SK-N-SH (cell line): ENCODE measurements around the gene SFXN4. TPM values are rescaled to one million over a fixed set of nuclear protein-coding genes. Genes with fewer than 3 reads are reported as not detected.
A peak's percentile ranks its signal among the peaks of the same experiment; 100 is the strongest.

Experiments
- CTCF ChIA-PET: fragments of 300-600, 350-600 bp; formaldehyde crosslinking; extraction: SDS; loops from one replicate; lab custom pipeline; 2021; lab: Yijun Ruan, JAX
- POLR2A ChIA-PET: fragments of 350-600 bp; sonication (Branson Sonifier 250); formaldehyde crosslinking; extraction: SDS; loops from one replicate; lab custom pipeline; 2020; ENCODE audit warnings: antibody characterized with exemption, inconsistent platforms; lab: Yijun Ruan, JAX
- DNase-seq: peaks from one replicate; pipeline ENCODE4 v3.0.0; 2012
- H2AFZ ChIP-seq: fragments of 200-600 bp; sonication (generic); 2 replicates; pipeline ENCODE4 v1.8.1; 2016; ENCODE audit warnings: antibody characterized with exemption, mild to moderate bottlenecking, low read depth
- H3F3A ChIP-seq: fragments of 200-600 bp; sonication (generic); replicated peaks from 2 replicates; pipeline ENCODE3; 2016; ENCODE audit warnings: antibody characterized with exemption, mild to moderate bottlenecking; ENCODE audit not compliant: insufficient read depth
- H3K27ac ChIP-seq, 2 experiments: fragments of 200-500 bp in 1 of 2; fragments of 200-600 bp in 1 of 2; sonication (Bioruptor generic) in 1 of 2; sonication (generic), shearing (Covaris generic) in 1 of 2; 2 replicates each; pipeline versions ENCODE4 v1.5.1 to v1.6.1; 2014 to 2016; ENCODE audit warnings: low read depth in 2 of 2, inconsistent platforms in 1 of 2, low read length in 1 of 2, mild to moderate bottlenecking in 1 of 2, mixed read lengths in 1 of 2
- H3K27me3 ChIP-seq: fragments of 200-600 bp; sonication (generic), shearing (Covaris generic); 2 replicates; pipeline ENCODE4 v1.6.1; 2016; ENCODE audit warnings: mixed run types; ENCODE audit not compliant: insufficient read depth
- H3K36me3 ChIP-seq, 2 experiments: fragments of 200-500 bp in 1 of 2; fragments of 200-600 bp in 1 of 2; sonication (Bioruptor generic) in 1 of 2; sonication (generic) in 1 of 2; replicated peaks in 1 of 2; 2 replicates each; pipeline versions ENCODE3 to v1.5.1; 2014 to 2016; ENCODE audit warnings: low read length in 1 of 2, mild to moderate bottlenecking in 1 of 2; ENCODE audit not compliant: insufficient read depth in 2 of 2, control insufficient read depth in 1 of 2
- H3K4me1 ChIP-seq, 2 experiments: fragments of 200-500 bp in 1 of 2; fragments of 200-600 bp in 1 of 2; sonication (Bioruptor generic) in 1 of 2; sonication (generic), shearing (Covaris generic) in 1 of 2; 2 replicates each; pipeline versions ENCODE4 v1.5.1 to v1.6.1; 2014 to 2016; ENCODE audit warnings: low read depth in 1 of 2, low read length in 1 of 2, mixed run types in 1 of 2; ENCODE audit not compliant: insufficient read depth in 2 of 2, control insufficient read depth in 1 of 2
- H3K4me2 ChIP-seq: fragments of 200-600 bp; sonication (generic), shearing (Covaris generic); 2 replicates; pipeline ENCODE4 v1.6.1; 2017; ENCODE audit warnings: mixed run types
- H3K4me3 ChIP-seq, 2 experiments: fragments of 200-500 bp in 1 of 2; fragments of 200-600 bp in 1 of 2; sonication (Bioruptor generic) in 1 of 2; sonication (generic), shearing (Covaris generic) in 1 of 2; 2 replicates each; pipeline versions ENCODE4 v1.5.1 to v1.8.1; 2014 to 2016; ENCODE audit warnings: low read depth in 2 of 2, inconsistent platforms in 1 of 2, low read length in 1 of 2, mild to moderate bottlenecking in 1 of 2, mixed read lengths in 1 of 2, moderate library complexity in 1 of 2
- H3K79me2 ChIP-seq: fragments of 200-600 bp; sonication (generic); 2 replicates; pipeline ENCODE4 v1.8.1; 2017; ENCODE audit warnings: mild to moderate bottlenecking; ENCODE audit not compliant: insufficient read depth
- H3K9ac ChIP-seq: fragments of 200-600 bp; sonication (generic); 2 replicates; pipeline ENCODE4 v1.6.1; 2017; ENCODE audit warnings: mixed run types
- H3K9me2 ChIP-seq: fragments of 200-600 bp; sonication (generic); 2 replicates; pipeline ENCODE4 v1.6.1; 2017; ENCODE audit warnings: mixed run types
- H3K9me3 ChIP-seq: fragments of 200-600 bp; sonication (generic); 2 replicates; pipeline ENCODE4 v1.6.1; 2017; ENCODE audit warnings: mixed run types, mild to moderate bottlenecking, moderate library complexity
- H4K20me1 ChIP-seq: fragments of 200-600 bp; sonication (generic); 2 replicates; pipeline ENCODE4 v1.6.1; 2017; ENCODE audit warnings: mild to moderate bottlenecking, mixed run types; ENCODE audit not compliant: insufficient read depth
- CHD2 ChIP-seq: fragments of 150-350 bp; IDR thresholded peaks from 2 replicates; pipeline ENCODE4 v1.6.1; 2018; ENCODE audit warnings: low read length; ENCODE audit not compliant: partially characterized antibody
- CTCF ChIP-seq: fragments of 200-600 bp; sonication (generic); IDR thresholded peaks from 2 replicates; pipeline ENCODE4 v1.6.1; 2017; ENCODE audit warnings: antibody characterized with exemption, mild to moderate bottlenecking, moderate library complexity
- EZH2phosphoT487 ChIP-seq: fragments of 200-600 bp; sonication (generic); IDR thresholded peaks from 2 replicates; pipeline ENCODE4 v1.6.1; 2017; ENCODE audit warnings: low read depth, mixed run types, mild to moderate bottlenecking, antibody characterized with exemption, moderate library complexity, borderline replicate concordance
- GATA2 ChIP-seq: sonication (generic); formaldehyde crosslinking; IDR thresholded peaks from 2 replicates; pipeline ENCODE4 v1.5.0; 2020; ENCODE audit warnings: mild to moderate bottlenecking, missing genetic modification reagents
- MEF2A ChIP-seq: IDR thresholded peaks from 2 replicates; pipeline ENCODE4 v1.4.0; 2012; ENCODE audit warnings: low read depth, borderline replicate concordance
- NRF1 ChIP-seq: IDR thresholded peaks from 2 replicates; pipeline ENCODE4 v1.6.1; 2012; ENCODE audit warnings: low read depth, mild to moderate bottlenecking, low read length
- RAD21 ChIP-seq: IDR thresholded peaks from 2 replicates; pipeline ENCODE4 v1.6.1; 2012; ENCODE audit warnings: mild to moderate bottlenecking, low read length
- SMC3 ChIP-seq: IDR thresholded peaks from 2 replicates; pipeline ENCODE4 v1.6.1; 2012; ENCODE audit warnings: low read depth, low read length, improper control_type of control experiment
- USF1 ChIP-seq: IDR thresholded peaks from 2 replicates; pipeline ENCODE4 v1.4.0; 2012; ENCODE audit warnings: low read depth, borderline replicate concordance
- ZBTB33 ChIP-seq: IDR thresholded peaks from 2 replicates; pipeline ENCODE4 v1.4.0; 2012; ENCODE audit warnings: low read depth, borderline replicate concordance
- WGBS: methylation state at CpG from one replicate; pipeline ENCODE4 v1.1.6; 2017; ENCODE audit warnings: low lambda C conversion rate; 5-methylcytosine and 5-hydroxymethylcytosine counted together
- polyA plus RNA-seq, 3 experiments: library from polyadenylated mRNA; depleted of rRNA; stranded (reverse); fragments of >200 nt; gene quantifications; 2 replicates each; pipeline ENCODE4 v1.2.3, GENCODE V29; 2012

The SFXN4 gene
- polyA plus RNA-seq, 1 of the 3 experiments (the other 2 are of a cell fraction), result 24.2 TPM

- H4K20me1 ChIP-seq, result no peaks in the 10 kb centered on the region
- ChIA-PET POLR2A (interaction anchor here (0.8 to 1.0 kb wide), 2 partner anchors 20 to 246 kb away, joined by 3 to 4 read pairs; no protein-coding TSS in a partner anchor), CTCF (interaction anchor here (0.5 to 15.4 kb wide), 66 partner anchors 7 to 632 kb away, joined by 3 to 505 read pairs (median 5); partner anchors contain the start of genes GRK5, PRDX3 and RGS10)
- no peaks in the 10 kb centered on the region for H3K9me2 ChIP-seq
- H3F3A ChIP-seq, result peaks cover 11% of the 10 kb centered on the region
- WGBS, result 48% methylated on average over 9 of the region's 9 CpGs
- no peaks in the 10 kb centered on the region for H3K36me3 ChIP-seq
- no peak overlapping the region for H3K27ac ChIP-seq
- H3K4me2 ChIP-seq, result no peak overlapping the region
- H3K9me3 ChIP-seq, result no peaks in the 10 kb centered on the region
- TF ChIP-seq CTCF, result peak; percentile 74
- no peak for TF ChIP-seq GATA2
- TF ChIP-seq SMC3, result peak; percentile 92
- TF ChIP-seq ZBTB33, result no peak
- peak; percentile 33 for TF ChIP-seq CHD2
- peak; percentile 98 for TF ChIP-seq RAD21
- H3K27me3 ChIP-seq, result no peaks in the 10 kb centered on the region
- no peak overlapping the region for H3K4me3 ChIP-seq
- DNase-seq, result peak; percentile 78
- no peak overlapping the region for H3K9ac ChIP-seq
- H3K4me1 ChIP-seq, result peaks cover 0 to 9% of the 10 kb centered on the region in 2 experiments; a peak in 2 of 4 replicates
- no peak overlapping the region for H2AFZ ChIP-seq
- no peaks in the 10 kb centered on the region for H3K79me2 ChIP-seq
Observed at GRCh38 chr10:119199231-119199992, 33.9 kb upstream of the SFXN4 start.

- TF ChIP-seq EZH2phosphoT487 (no peak), RAD21 (peak; percentile 29; the same call in 1 of the 2 replicates), NRF1 (no peak), MEF2A (no peak), USF1 (no peak), SMC3 (0 out of 2 replicates have a peak, but pooled peaks have one; percentile 5), CTCF (peak; percentile 50)
- Histone ChIP-seq H3K9me2 (no peaks in the 10 kb centered on the region), H3K36me3 (no peaks in the 10 kb centered on the region), H2AFZ (no peak overlapping the region), H3K9ac (no peak overlapping the region), H3K9me3 (no peaks in the 10 kb centered on the region), H3F3A (peaks cover 10% of the 10 kb centered on the region), H3K4me1 (peaks cover 0 to 5% of the 10 kb centered on the region in 2 experiments; a peak in 2 of 4 replicates), H3K27me3 (no peaks in the 10 kb centered on the region), H3K4me3 (no peak overlapping the region), H3K79me2 (no peaks in the 10 kb centered on the region), H3K27ac (no peak overlapping the region), H4K20me1 (no peaks in the 10 kb centered on the region), H3K4me2 (no peak overlapping the region)
- ChIA-PET POLR2A (interaction anchor here (0.8 kb wide), 1 partner anchor 19 kb away, joined by 3 read pairs; no protein-coding TSS in a partner anchor), CTCF (interaction anchor here (0.8 to 15.4 kb wide), 33 partner anchors 8 to 631 kb away, joined by 3 to 505 read pairs (median 5); partner anchors contain the start of genes GRK5 and RGS10)
- DNase-seq, result no peak
- 61% methylated on average over 7 of the region's 7 CpGs for WGBS
Observed at GRCh38 chr10:119198438-119198837, 32.9 kb upstream of the SFXN4 start.
